Hematopoietic multipotent progenitor cell treated with erythropoietin and hydrocortisone succinate and interleukin-3 and kit ligand, for 15 days (in vitro differentiated cells): ENCODE measurements around the gene CPSF2.

ENCODE experiments used
- DNase-seq: peaks from one replicate; pipeline ENCODE4 v3.0.0-alpha.2; 2015; ENCODE audit warnings: low spot score

The CPSF2 gene

GRCh38 chr14:92121670-92122350, at the start of gene CPSF2, which contains the start of gene NDUFB1:
TSS of gene CPSF2 (plus strand) at chr14:92121969. CDS start at chr14:92130985, 9,016 bp downstream.
TSS of gene NDUFB1 (minus strand) at chr14:92121706. CDS start at chr14:92117637, 4,069 bp downstream.
- DNase-seq: peak; percentile 88

DNA sequence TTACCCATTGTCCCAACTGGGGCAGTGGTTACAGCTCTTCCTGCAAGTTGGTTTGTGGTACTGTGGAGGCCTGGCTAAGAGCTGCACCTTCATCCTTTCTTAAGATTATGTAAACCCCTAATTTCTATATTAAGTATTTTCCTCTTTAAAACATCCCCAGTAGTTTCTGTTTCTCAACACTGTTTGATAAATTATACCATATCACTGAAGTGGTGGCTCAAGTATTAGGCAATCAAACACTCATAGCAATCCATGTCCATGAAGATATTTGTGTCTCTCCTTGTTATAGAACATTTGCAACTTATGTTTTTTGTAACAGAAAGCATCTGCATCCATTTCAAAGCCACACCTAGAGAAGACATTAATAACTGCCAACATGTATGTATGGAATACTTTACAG, 47.2 kb upstream of the CPSF2 start:
- no peak for DNase-seq

- DNase-seq: no peak
Measured at GRCh38 chr14:92088494-92088893, 33.3 kb upstream of the CPSF2 start.

DNA sequence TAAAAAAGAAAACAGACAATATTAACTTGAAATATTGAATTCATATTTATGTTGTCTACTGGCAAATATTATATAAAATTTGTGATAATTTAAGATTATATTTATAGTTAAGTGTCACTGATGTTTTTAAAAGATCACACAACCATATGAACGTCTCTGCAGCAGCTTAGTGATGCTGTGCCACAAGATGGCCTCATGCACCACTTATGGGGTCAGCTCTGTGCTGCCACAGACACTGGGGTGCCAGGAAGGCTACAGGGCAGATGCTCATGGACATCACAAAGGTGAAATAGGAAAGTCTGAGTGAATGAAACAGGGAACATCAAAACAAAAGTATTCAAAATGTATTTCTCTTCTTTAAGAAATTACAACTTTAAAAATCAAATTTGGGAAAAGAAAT, 28.4 kb upstream of the CPSF2 start:
- DNase-seq: peak; percentile 25

DNA sequence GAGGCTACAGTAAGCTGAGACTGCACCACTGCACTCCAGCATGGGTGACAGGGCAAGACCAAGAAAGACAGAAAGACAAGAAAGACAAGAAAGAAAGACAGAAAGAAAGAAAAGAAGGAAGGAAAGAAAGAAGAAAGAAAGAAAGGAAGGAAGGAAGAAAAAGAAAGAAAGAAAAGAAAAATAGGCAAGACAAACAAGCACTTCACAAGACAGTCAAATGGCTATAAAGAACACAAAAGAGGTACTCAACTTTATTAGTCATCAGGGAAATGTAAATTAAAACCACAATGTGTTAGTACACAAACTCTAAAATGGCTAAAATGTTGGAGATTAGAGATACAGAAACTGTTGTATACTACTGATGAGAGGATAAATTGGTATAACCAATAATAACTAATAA, 22.0 kb upstream of the CPSF2 start:
- no peak for DNase-seq

DNA sequence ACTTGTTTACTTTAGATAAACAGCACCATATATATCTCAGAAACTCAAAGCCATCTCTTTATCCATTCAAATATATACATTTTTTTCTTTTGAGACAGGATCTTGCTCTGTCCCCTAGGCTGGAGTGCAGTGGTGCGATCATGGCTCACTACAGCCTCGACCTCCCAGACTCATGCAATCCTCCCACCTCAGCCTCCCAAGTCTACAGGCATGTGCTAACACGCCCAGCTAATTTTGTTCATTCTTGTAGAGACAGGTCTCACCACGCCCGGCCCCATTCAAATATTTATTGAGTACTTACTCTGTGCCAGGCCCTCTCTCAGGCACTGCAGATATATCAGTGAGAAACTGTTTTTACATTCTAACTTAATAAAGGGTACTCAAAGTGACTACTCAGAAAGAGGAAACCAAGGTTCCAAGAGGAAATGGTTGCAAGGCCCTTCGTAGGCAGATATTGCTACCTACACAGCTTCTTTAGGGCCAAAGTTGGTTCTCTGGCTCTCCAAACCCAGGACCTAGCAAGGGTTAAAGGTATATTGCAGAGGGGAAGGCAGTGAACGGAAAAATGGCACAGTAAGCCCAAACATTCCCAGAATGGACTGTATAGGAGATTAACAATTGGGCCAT, 18.3 kb upstream of the CPSF2 start:
- no peak for DNase-seq

GRCh38 chr14:92105073-92105892, 16.5 kb upstream of the CPSF2 start:
- no peak for DNase-seq

- no peak for DNase-seq
Measured at GRCh38 chr14:92105893-92106142, 16.0 kb upstream of the CPSF2 start.

DNA sequence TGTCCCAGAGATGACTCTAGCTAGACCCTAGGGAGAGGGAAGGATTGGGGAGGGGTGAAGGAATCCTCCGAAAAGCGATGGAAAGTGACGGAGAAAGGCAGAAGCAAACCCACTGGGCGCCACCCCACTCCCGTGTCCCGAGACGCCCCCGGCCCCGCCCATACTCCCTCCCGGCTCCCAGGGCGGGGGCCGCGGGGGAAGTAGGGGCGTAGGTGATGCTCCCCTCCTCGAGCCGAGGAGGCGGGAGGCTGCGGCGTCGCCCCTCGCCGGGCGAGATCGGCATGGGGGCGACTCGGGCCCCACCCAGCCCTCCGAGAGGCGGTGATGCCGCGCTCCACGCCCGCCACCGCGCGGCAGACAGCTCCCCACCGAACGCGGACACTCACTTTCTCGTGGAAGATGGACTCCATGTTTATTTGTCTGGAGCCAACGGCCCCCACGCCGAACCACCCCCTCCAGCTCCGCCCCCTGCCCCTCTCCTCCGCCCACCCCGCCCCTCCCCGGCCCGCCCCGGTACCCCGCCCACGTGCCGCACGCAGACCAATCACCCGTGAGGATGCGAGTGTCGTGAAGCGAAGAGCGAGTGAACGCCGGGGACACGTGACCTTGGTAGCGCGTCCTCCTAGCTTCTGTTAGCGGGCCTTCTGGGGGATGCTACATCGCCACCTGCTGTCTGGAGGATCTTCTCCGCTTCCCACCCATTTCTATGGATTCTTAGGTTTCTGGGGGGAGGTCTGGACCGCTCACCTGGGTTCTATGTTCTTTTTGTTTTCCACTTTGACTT, 15.4 kb upstream of the CPSF2 start, which contains the start of gene ATXN3:
TSS of gene ATXN3 (minus strand) at position 440 of the 784 bp plus-strand sequence. CDS start at position 410, 30 bp downstream.
- DNase-seq: peak; percentile 98

- DNase-seq: no peak
Measured at GRCh38 chr14:92108345-92109254, 13.2 kb upstream of the CPSF2 start.

GRCh38 chr14:92109490-92109889, 12.3 kb upstream of the CPSF2 start:
- DNase-seq: no peak

DNA sequence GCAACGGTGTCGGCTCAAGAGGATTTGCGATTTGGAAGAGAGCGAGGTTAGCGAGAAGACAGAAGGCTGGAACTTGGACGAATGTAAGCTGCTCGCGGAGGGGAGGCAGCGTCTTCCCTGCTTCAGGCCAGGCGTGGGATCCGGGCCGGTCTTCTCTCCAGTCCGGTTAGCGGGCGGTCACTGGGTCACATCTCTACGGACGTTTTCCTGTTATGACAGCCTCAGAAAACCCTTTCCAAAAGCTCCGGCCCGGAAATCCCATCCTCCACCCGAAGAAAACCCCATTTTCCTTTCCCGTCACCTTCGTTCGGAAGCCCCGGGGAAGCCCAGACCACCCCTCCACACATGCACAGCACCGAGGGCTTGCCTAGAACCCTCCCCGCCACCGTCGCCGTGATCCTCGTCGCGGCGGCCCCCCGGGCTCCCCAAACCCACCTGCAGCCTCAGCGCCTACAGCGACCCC, 531 bp upstream of the CPSF2 start:
- DNase-seq: no peak

DNA sequence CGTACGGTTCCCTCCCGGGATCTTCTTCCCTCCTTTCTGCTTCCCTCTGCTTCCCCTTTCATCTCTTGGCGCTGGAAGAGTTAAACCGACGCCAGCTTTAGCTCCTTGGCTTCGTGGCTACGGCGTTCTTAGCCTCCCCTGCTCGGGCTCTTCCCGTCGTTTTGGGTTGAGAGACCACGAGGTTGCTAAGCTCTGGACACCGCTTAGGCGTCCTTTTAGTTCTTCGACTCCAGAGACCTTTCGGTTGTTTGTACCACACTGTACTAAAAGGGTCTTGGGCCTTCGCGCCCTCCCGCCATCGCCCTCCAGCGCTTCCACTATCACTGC, 545 bp downstream of the CPSF2 start:
- DNase-seq: peak; percentile 29

- no peak for DNase-seq
Measured at GRCh38 chr14:92122761-92123160, 992 bp downstream of the CPSF2 start.

DNA sequence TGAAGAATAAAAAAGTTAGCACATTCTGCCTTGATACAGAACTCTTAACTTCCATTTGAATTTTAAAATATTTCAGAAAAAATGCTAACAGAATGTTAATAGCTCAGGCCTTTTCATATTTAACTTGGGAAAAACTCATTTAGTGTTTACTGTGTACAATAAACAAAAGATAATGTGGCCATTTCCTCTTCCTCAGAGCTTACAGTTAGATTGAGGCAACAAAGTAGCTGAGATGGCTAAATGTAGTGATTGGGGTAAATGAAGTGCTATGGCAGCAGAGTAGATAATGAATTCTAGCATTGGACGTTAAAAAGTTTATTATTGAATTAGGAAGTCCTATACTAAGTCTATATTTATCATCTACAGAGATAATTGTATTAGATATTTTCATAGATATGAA, 12.7 kb downstream of the CPSF2 start:
- DNase-seq: no peak

DNA sequence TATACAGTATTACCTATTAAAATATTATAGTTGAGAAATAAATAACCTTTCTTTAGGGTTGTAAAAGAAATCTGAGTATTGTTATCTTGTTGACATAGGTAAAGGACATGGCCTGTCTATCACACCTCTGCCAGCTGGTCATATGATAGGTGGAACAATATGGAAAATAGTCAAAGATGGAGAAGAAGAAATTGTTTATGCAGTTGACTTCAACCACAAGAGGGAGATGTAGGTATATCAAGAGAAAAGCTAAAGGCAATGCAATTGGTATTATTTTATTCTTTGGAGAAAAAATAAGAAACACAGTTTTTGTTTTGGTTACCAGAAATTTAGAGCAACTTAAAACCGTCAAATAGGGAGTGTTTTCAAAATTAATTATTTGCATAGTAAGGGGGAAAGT, 13.5 kb downstream of the CPSF2 start:
- peak; percentile 25 for DNase-seq

- no peak for DNase-seq
Measured at GRCh38 chr14:92143309-92143708, 21.5 kb downstream of the CPSF2 start.

DNA sequence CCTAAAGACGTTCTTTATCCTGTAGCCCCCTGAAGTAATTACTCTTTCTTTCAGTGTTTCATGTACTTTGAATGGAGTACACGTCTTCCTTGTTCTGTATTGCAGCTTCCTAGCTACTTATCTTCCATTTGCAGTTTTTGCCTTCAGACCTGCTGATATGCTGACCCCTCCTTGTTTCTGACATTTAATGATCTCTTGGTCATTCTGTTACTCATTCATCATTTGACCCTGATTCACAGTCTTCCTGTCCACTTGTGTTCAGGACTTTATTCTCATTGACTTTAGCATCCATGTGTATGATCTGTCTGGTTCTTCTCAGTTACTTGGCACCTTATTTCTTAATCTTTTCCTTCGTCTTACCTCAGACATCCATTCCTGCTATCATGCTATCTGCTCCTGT, 22.2 kb downstream of the CPSF2 start:
- no peak for DNase-seq

- DNase-seq: no peak
Measured at GRCh38 chr14:92144708-92145107, 22.9 kb downstream of the CPSF2 start.

- DNase-seq: no peak
Measured at GRCh38 chr14:92153581-92153980, 31.8 kb downstream of the CPSF2 start.

DNA sequence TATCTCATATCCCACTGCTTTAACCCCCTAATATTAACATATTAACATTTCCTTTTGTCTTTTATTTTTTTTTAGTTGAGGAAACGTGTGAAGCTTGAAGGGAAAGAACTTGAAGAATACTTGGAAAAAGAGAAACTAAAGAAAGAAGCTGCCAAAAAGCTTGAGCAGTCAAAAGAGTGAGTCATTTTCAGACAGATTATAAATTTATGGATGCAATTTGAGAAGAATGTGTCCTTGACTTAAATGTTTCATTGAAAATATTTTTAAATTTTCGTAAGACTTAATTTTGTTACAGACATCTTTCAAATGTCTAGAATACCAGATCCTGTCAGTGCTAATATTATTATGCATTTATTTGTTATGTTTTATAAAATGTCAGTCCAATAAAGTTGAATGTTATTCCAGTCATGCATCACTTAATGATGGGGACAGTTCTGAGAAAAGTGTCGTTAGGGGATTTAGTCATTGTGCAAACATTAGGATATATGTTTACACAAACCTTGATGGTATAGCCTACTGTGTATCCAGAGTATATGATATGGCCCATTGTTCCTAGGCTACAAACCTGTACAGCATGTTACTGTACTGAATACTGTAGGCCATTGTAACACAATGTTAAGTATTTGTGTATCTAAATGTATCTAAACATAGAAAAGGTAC, 32.6 kb downstream of the CPSF2 start:
- DNase-seq: no peak
